Naive thymus-derived CD8-positive, alpha-beta T cell (primary cell): Measurements from ENCODE around the gene MAPK12. TPM values are rescaled to one million over a fixed set of nuclear protein-coding genes. Genes with fewer than 3 reads are reported as not detected.
A peak's percentile ranks its signal among the peaks of the same experiment; 100 is the strongest.

Source experiments
- ATAC-seq, 2 donors: fragments of 150-1000 bp; cut with Tn5 transposase in 1 of 2; sonication (Bioruptor Pico), chemical (Tn5 transposase) in 1 of 2; 1 replicate in 1 of 2; 2 replicates in 1 of 2; pipeline ENCODE4 v1.10.0; 2021; ENCODE audit warnings: mild to moderate bottlenecking in 2 of 2, moderate library complexity in 2 of 2
- POLR2A ChIA-PET: fragments of 350-600 bp; sonication (Branson Sonifier 250); formaldehyde crosslinking; loops from one replicate; lab custom pipeline; 2021; ENCODE audit warnings: antibody characterized with exemption; lab: Charles Lee
- DNase-seq, 10 donors: peaks; one replicate each; pipeline versions ENCODE4 v3.0.0 to v3.0.0-alpha.2; 2020 to 2022
- H3K27ac Mint-ChIP-seq, 10 donors: one replicate each; pipeline ENCODE4 v1.8.0; 2020 to 2022; ENCODE audit warnings: mild to moderate bottlenecking in 10 of 10, mixed read lengths in 10 of 10, moderate library complexity in 4 of 10, inconsistent platforms in 1 of 10
- H3K27me3 Mint-ChIP-seq, 5 donors: one replicate each; pipeline ENCODE4 v1.8.0; 2021 to 2022; ENCODE audit warnings: mixed read lengths in 5 of 5
- H3K36me3 Mint-ChIP-seq, 3 donors: one replicate each; pipeline ENCODE4 v1.8.0; 2020 to 2022; ENCODE audit warnings: mixed read lengths in 3 of 3, mild to moderate bottlenecking in 2 of 3, inconsistent platforms in 1 of 3
- H3K4me1 Mint-ChIP-seq, 4 donors: one replicate each; pipeline ENCODE4 v1.8.0; 2021 to 2022; ENCODE audit warnings: mixed read lengths in 4 of 4
- H3K4me3 Mint-ChIP-seq, 10 donors: one replicate each; pipeline ENCODE4 v1.8.0; 2020 to 2022; ENCODE audit warnings: mild to moderate bottlenecking in 10 of 10, mixed read lengths in 10 of 10, moderate library complexity in 6 of 10, inconsistent platforms in 1 of 10
- H3K9me3 Mint-ChIP-seq, 9 donors: one replicate each; pipeline ENCODE4 v1.8.0; 2020 to 2022; ENCODE audit warnings: mixed read lengths in 9 of 9, mild to moderate bottlenecking in 3 of 9, inconsistent platforms in 1 of 9, moderate library complexity in 1 of 9
- polyA plus RNA-seq, 3 donors: library from polyadenylated mRNA; unstranded; fragments of 300-500 nt; fragmentation: Illumina TruSeq; gene quantifications; one replicate each; pipeline ENCODE4 v1.2.3, GENCODE V29; 2021
- total RNA-seq, 8 experiments: library from RNA in 2 of 8; stranded (reverse) in 2 of 8; gene quantifications; one replicate each; pipeline ENCODE4 v1.2.3 and lab custom pipeline; 2021 to 2026

The MAPK12 gene
- total RNA-seq, result 1 to 10 TPM; 2.1 to 2.9 TPM
- polyA plus RNA-seq, result under 1 TPM in 2 of 3 donors, not detected in 1; 0.02 to 0.03 TPM
- 0 to 1.8 (median 0.54) reads per million in 6 experiments for total RNA-seq (lab: John Stamatoyannopoulos, UW)

GRCh38 chr22:50261615-50262459, at the start of gene MAPK12:
TSS of gene MAPK12 (minus strand) at chr22:50261683. CDS start at chr22:50261509, 174 bp downstream.
- peaks cover 6 to 9% (median 8%) of the 10 kb centered on the region in 4 donors for H3K4me1 Mint-ChIP-seq
- H3K27ac Mint-ChIP-seq, result peak within 1 kb of the TSS in 1 of 10 donors; percentile 25
- ATAC-seq, result no peak
- peak within 1 kb of the TSS in 9 of 10 donors; percentile 44 to 75 (median 61) for H3K4me3 Mint-ChIP-seq
- H3K27me3 Mint-ChIP-seq, result peaks cover 5 to 40% (median 19%) of the 10 kb centered on the region in 5 donors
- POLR2A ChIA-PET, result interaction anchor here (0.6 kb wide), 1 partner anchor 358 kb away, joined by 6 read pairs; no protein-coding TSS in a partner anchor
- H3K36me3 Mint-ChIP-seq, result peaks cover 0 to 2% (median 0%) of the 10 kb centered on the region in 3 donors
- no peaks in the 10 kb centered on the region for H3K9me3 Mint-ChIP-seq
- DNase-seq, result no peak

GRCh38 chr22:50310949-50311444, 49.5 kb upstream of the MAPK12 start:
- Mint-ChIP-seq H3K27ac (peak overlapping the region in 1 of 10 donors; percentile 19), H3K4me3 (no peak overlapping the region), H3K4me1 (peaks cover 19 to 32% (median 29%) of the 10 kb centered on the region in 4 donors), H3K9me3 (no peaks in the 10 kb centered on the region), H3K36me3 (no peaks in the 10 kb centered on the region), H3K27me3 (peaks cover 1 to 5% (median 4%) of the 10 kb centered on the region in 5 donors)
- DNase-seq, result no peak
- ATAC-seq, result no peak
- POLR2A ChIA-PET, result no interaction called here

GRCh38 chr22:50310031-50310722, 48.7 kb upstream of the MAPK12 start:
- peak overlapping the region in 1 of 10 donors; percentile 7 for H3K27ac Mint-ChIP-seq
- ATAC-seq (no peak), DNase-seq (no peak)
- peaks cover 4 to 13% (median 6%) of the 10 kb centered on the region in 5 donors for H3K27me3 Mint-ChIP-seq
- POLR2A ChIA-PET, result no interaction called here
- no peaks in the 10 kb centered on the region for H3K9me3 Mint-ChIP-seq
- H3K4me1 Mint-ChIP-seq, result peaks cover 18 to 29% (median 26%) of the 10 kb centered on the region in 4 donors
- H3K4me3 Mint-ChIP-seq, result no peak overlapping the region
- H3K36me3 Mint-ChIP-seq, result no peaks in the 10 kb centered on the region

- Mint-ChIP-seq H3K4me1 (peaks cover 17 to 24% (median 22%) of the 10 kb centered on the region in 4 donors), H3K27ac (peak overlapping the region in 1 of 10 donors; percentile 11), H3K36me3 (no peaks in the 10 kb centered on the region), H3K27me3 (peaks cover 4 to 14% (median 7%) of the 10 kb centered on the region in 5 donors), H3K9me3 (no peaks in the 10 kb centered on the region), H3K4me3 (peak overlapping the region in 2 of 10 donors; percentile 7 to 11)
- POLR2A ChIA-PET, result interaction anchor here (1.3 kb wide), 1 partner anchor 16 kb away, joined by 3 read pairs; no protein-coding TSS in a partner anchor
- DNase-seq, result no peak
- no peak for ATAC-seq
These were observed 48.1 kb upstream of the MAPK12 start for GRCh38 chr22:50309601-50309991.

- Mint-ChIP-seq H3K9me3 (peaks cover 0 to 1% (median 0%) of the 10 kb centered on the region in 9 donors), H3K36me3 (no peaks in the 10 kb centered on the region), H3K4me3 (peak overlapping the region in 9 of 10 donors; percentile 38 to 79 (median 60)), H3K27ac (peak overlapping the region in 4 of 10 donors; percentile 15 to 68 (median 34)), H3K4me1 (peaks cover 13 to 23% (median 17%) of the 10 kb centered on the region in 4 donors), H3K27me3 (peaks cover 4 to 14% (median 7%) of the 10 kb centered on the region in 5 donors)
- ATAC-seq, result no peak
- no peak for DNase-seq
- POLR2A ChIA-PET, result interaction anchor here (1.3 kb wide), 1 partner anchor 16 kb away, joined by 3 read pairs; no protein-coding TSS in a partner anchor
These were observed 47.6 kb upstream of the MAPK12 start for GRCh38 chr22:50308986-50309600.

- Mint-ChIP-seq H3K9me3 (peaks cover 0 to 1% (median 0%) of the 10 kb centered on the region in 9 donors), H3K27ac (peak overlapping the region in 5 of 10 donors; percentile 27 to 68 (median 35)), H3K27me3 (peaks cover 4 to 14% (median 7%) of the 10 kb centered on the region in 5 donors), H3K36me3 (no peaks in the 10 kb centered on the region), H3K4me1 (peaks cover 10 to 21% (median 12%) of the 10 kb centered on the region in 4 donors), H3K4me3 (peak overlapping the region; percentile 29 to 79 (median 60))
- POLR2A ChIA-PET, result interaction anchor here (1.3 kb wide), 1 partner anchor 15 kb away, joined by 3 read pairs; no protein-coding TSS in a partner anchor
- ATAC-seq, result no peak
- DNase-seq, result no peak
These were observed 47.1 kb upstream of the MAPK12 start for GRCh38 chr22:50308597-50308935.

GRCh38 chr22:50307890-50308596, 46.6 kb upstream of the MAPK12 start:
- POLR2A ChIA-PET, result interaction anchor here (2.2 to 2.7 kb wide), 2 partner anchors 11 to 15 kb away, joined by 8 to 15 read pairs; no protein-coding TSS in a partner anchor

GRCh38 chr22:50306753-50307749, 45.6 kb upstream of the MAPK12 start, which contains the start of gene PLXNB2:
TSS of gene PLXNB2 (minus strand) at chr22:50307646. CDS start at chr22:50290584, 17,062 bp downstream.
- Mint-ChIP-seq H3K4me1 (peaks cover 9 to 26% (median 14%) of the 10 kb centered on the region in 4 donors), H3K9me3 (peaks cover 0 to 1% (median 0%) of the 10 kb centered on the region in 9 donors), H3K27me3 (peaks cover 4 to 19% (median 7%) of the 10 kb centered on the region in 5 donors), H3K36me3 (no peaks in the 10 kb centered on the region), H3K4me3 (peak within 1 kb of the TSS in 8 of 10 donors; percentile 24 to 70 (median 48)), H3K27ac (peak within 1 kb of the TSS in 3 of 10 donors; percentile 27 to 56 (median 34))
- peak in 4 of 10 donors; percentile 26 to 39 (median 32) for DNase-seq
- peak; percentile 70 to 78 for ATAC-seq
- POLR2A ChIA-PET, result interaction anchor here (1.1 to 2.7 kb wide), 3 partner anchors 10 to 16 kb away, joined by 3 to 15 read pairs (median 8); no protein-coding TSS in a partner anchor

More at GRCh38 chr22:50307890-50308596, 46.6 kb upstream of the MAPK12 start:
- ATAC-seq, result no peak
- peaks cover 9 to 21% (median 13%) of the 10 kb centered on the region in 4 donors for H3K4me1 Mint-ChIP-seq
- peak overlapping the region in 3 of 10 donors; percentile 27 to 56 (median 34) for H3K27ac Mint-ChIP-seq
- no peaks in the 10 kb centered on the region for H3K36me3 Mint-ChIP-seq
- DNase-seq, result no peak
- H3K9me3 Mint-ChIP-seq, result peaks cover 0 to 1% (median 0%) of the 10 kb centered on the region in 9 donors
- H3K27me3 Mint-ChIP-seq, result peaks cover 4 to 17% (median 7%) of the 10 kb centered on the region in 5 donors
- H3K4me3 Mint-ChIP-seq, result peak overlapping the region in 8 of 10 donors; percentile 24 to 70 (median 46)

GRCh38 chr22:50305923-50306566, 44.6 kb upstream of the MAPK12 start:
- peaks cover 9 to 29% (median 14%) of the 10 kb centered on the region in 4 donors for H3K4me1 Mint-ChIP-seq

More at GRCh38 chr22:50305923-50306566, 44.6 kb upstream of the MAPK12 start:
- POLR2A ChIA-PET, result interaction anchor here (2.2 to 2.7 kb wide), 2 partner anchors 9 to 13 kb away, joined by 8 to 15 read pairs; no protein-coding TSS in a partner anchor
- Mint-ChIP-seq H3K27ac (peak overlapping the region in 1 of 10 donors; percentile 28), H3K36me3 (no peaks in the 10 kb centered on the region), H3K27me3 (peaks cover 4 to 23% (median 7%) of the 10 kb centered on the region in 5 donors), H3K4me3 (peak overlapping the region; percentile 20 to 77 (median 63)), H3K9me3 (peaks cover 0 to 1% (median 0%) of the 10 kb centered on the region in 9 donors)
- DNase-seq, result no peak
- ATAC-seq, result no peak
